Nephron progenitor cell (in vitro differentiated cells): ENCODE measurements around the gene BRD3.

Experiments
- DNase-seq: peaks from one replicate; pipeline ENCODE4 v3.0.0; 2021
- H3K27ac Mint-ChIP-seq: 2 replicates; pipeline ENCODE4 v1.8.0; 2021; ENCODE audit warnings: mild to moderate bottlenecking, moderate library complexity, mixed read lengths
- H3K27me3 Mint-ChIP-seq: 2 replicates; pipeline ENCODE4 v1.8.0; 2021; ENCODE audit warnings: mild to moderate bottlenecking, low read depth, mixed read lengths; ENCODE audit not compliant: poor library complexity
- H3K36me3 Mint-ChIP-seq: 2 replicates; pipeline ENCODE4 v1.8.0; 2021; ENCODE audit warnings: low read depth, mixed read lengths
- H3K4me1 Mint-ChIP-seq: 2 replicates; pipeline ENCODE4 v1.8.0; 2021; ENCODE audit warnings: mixed read lengths
- H3K4me3 Mint-ChIP-seq: 2 replicates; pipeline ENCODE4 v1.8.0; 2021; ENCODE audit warnings: mild to moderate bottlenecking, moderate library complexity, mixed read lengths
- H3K9me3 Mint-ChIP-seq: 2 replicates; pipeline ENCODE4 v1.8.0; 2021; ENCODE audit warnings: mild to moderate bottlenecking, moderate library complexity, mixed read lengths
- CTCF ChIP-seq: fragments of 200-600 bp; sonication (generic); IDR thresholded peaks from 2 replicates; pipeline ENCODE4 v1.5.0; 2021; ENCODE audit warnings: antibody characterized with exemption

BRD3 gene

GRCh38 chr9:133987946-133988665, 79.7 kb downstream of the BRD3 start:
- Mint-ChIP-seq H3K4me3 (peak overlapping the region; percentile 40), H3K36me3 (no peaks in the 10 kb centered on the region), H3K27ac (no peak overlapping the region), H3K4me1 (peaks cover 54% of the 10 kb centered on the region), H3K27me3 (peaks cover 3% of the 10 kb centered on the region), H3K9me3 (no peaks in the 10 kb centered on the region)
- no peak for DNase-seq
- no peak for TF ChIP-seq CTCF

- Mint-ChIP-seq H3K27me3 (peaks cover 3% of the 10 kb centered on the region), H3K4me1 (peaks cover 61% of the 10 kb centered on the region), H3K9me3 (no peaks in the 10 kb centered on the region), H3K36me3 (no peaks in the 10 kb centered on the region), H3K4me3 (no peak overlapping the region), H3K27ac (no peak overlapping the region)
- no peak for TF ChIP-seq CTCF
- no peak for DNase-seq
Observed at GRCh38 chr9:133987446-133987788, 80.4 kb downstream of the BRD3 start.

- Mint-ChIP-seq H3K4me3 (no peak overlapping the region), H3K27ac (no peak overlapping the region), H3K27me3 (peaks cover 3% of the 10 kb centered on the region), H3K4me1 (peaks cover 63% of the 10 kb centered on the region), H3K9me3 (no peaks in the 10 kb centered on the region), H3K36me3 (no peaks in the 10 kb centered on the region)
- no peak for TF ChIP-seq CTCF
- DNase-seq = no peak
Observed at GRCh38 chr9:133986774-133987445, 80.9 kb downstream of the BRD3 start.

- Mint-ChIP-seq H3K4me3 (no peak overlapping the region), H3K27me3 (peaks cover 3% of the 10 kb centered on the region), H3K4me1 (peaks cover 69% of the 10 kb centered on the region), H3K9me3 (no peaks in the 10 kb centered on the region), H3K36me3 (no peaks in the 10 kb centered on the region), H3K27ac (no peak overlapping the region)
- no peak for DNase-seq
- no peak for TF ChIP-seq CTCF
Observed at GRCh38 chr9:133986061-133986460, 81.8 kb downstream of the BRD3 start.

GRCh38 chr9:133982971-133983720, 84.7 kb downstream of the BRD3 start:
- DNase-seq = no peak
- Mint-ChIP-seq H3K27me3 (peaks cover 3% of the 10 kb centered on the region), H3K4me3 (no peak overlapping the region), H3K4me1 (peaks cover 79% of the 10 kb centered on the region), H3K9me3 (no peaks in the 10 kb centered on the region), H3K36me3 (no peaks in the 10 kb centered on the region), H3K27ac (peak overlapping the region; percentile 90)
- no peak for TF ChIP-seq CTCF
